ENCODE measurements around the gene TFRC.
A peak's percentile ranks its signal among the peaks of the same experiment; 100 is the strongest.
"Not testable (repeated sequence)": the region's sequence is repeated elsewhere in the genome, so short reads cannot be mapped to it uniquely, and the experiment has no call there.

TFRC gene

GRCh38 chr3:196007744-196008335 lies 74.0 kb downstream of the TFRC start:
- H3K4me3 ChIP-seq (ENCODE audit: low read depth, low read length) = no peak overlapping the region

GRCh38 chr3:196005338-196005737 lies 76.6 kb downstream of the TFRC start:
- not testable (repeated sequence) for H3K4me3 ChIP-seq (ENCODE audit: low read depth, low read length); DNase-seq (ENCODE audit: low read depth)

More at GRCh38 chr3:196007744-196008335, 74.0 kb downstream of the TFRC start:
- DNase-seq (ENCODE audit: low read depth) = no peak
- TF ChIP-seq MYC (IDR thresholded peaks at IDR 0.05; ENCODE audit: low read depth, low read length) (no peak), CTCF (IDR thresholded peaks at IDR 0.05; ENCODE audit: low read depth, low read length) (no peak), POLR2A (IDR thresholded peaks at IDR 0.05; ENCODE audit: extremely low read depth, insufficient read length) (no peak), MAX (IDR thresholded peaks at IDR 0.05; ENCODE audit: low read depth, low read length) (no peak)

- H3K4me3 ChIP-seq (ENCODE audit: low read depth, low read length); DNase-seq (ENCODE audit: low read depth): not testable (repeated sequence)
Observed at GRCh38 chr3:196004359-196005052, 77.4 kb downstream of the TFRC start.

GRCh38 chr3:196003611-196004010 lies 78.3 kb downstream of the TFRC start:
- no peak for DNase-seq (ENCODE audit: low read depth)
- TF ChIP-seq CTCF (IDR thresholded peaks at IDR 0.05; ENCODE audit: low read depth, low read length) (no peak), POLR2A (IDR thresholded peaks at IDR 0.05; ENCODE audit: extremely low read depth, insufficient read length) (no peak), MAX (IDR thresholded peaks at IDR 0.05; ENCODE audit: low read depth, low read length) (no peak), MYC (IDR thresholded peaks at IDR 0.05; ENCODE audit: low read depth, low read length) (no peak)

GRCh38 chr3:196002721-196003120 lies 79.2 kb downstream of the TFRC start:
- not testable (repeated sequence) for DNase-seq (ENCODE audit: low read depth); H3K4me3 ChIP-seq (ENCODE audit: low read depth, low read length)

More at GRCh38 chr3:196003611-196004010, 78.3 kb downstream of the TFRC start:
- no peak overlapping the region for H3K4me3 ChIP-seq (ENCODE audit: low read depth, low read length)

- not testable (repeated sequence) for H3K4me3 ChIP-seq (ENCODE audit: low read depth, low read length); DNase-seq (ENCODE audit: low read depth)
Observed at GRCh38 chr3:196001240-196001639, 80.7 kb downstream of the TFRC start.

GRCh38 chr3:196000360-196000950 lies 81.4 kb downstream of the TFRC start:
- DNase-seq (ENCODE audit: low read depth) = not testable (repeated sequence)

GRCh38 chr3:195999896-196000295 lies 82.0 kb downstream of the TFRC start:
- no peak overlapping the region for H3K4me3 ChIP-seq (ENCODE audit: low read depth, low read length)
- DNase-seq (ENCODE audit: low read depth) = peak; percentile 82
- TF ChIP-seq MAX (IDR thresholded peaks at IDR 0.05; ENCODE audit: low read depth, low read length) = no peak
- TF ChIP-seq POLR2A (IDR thresholded peaks at IDR 0.05; ENCODE audit: extremely low read depth, insufficient read length) = no peak
- no peak for TF ChIP-seq MYC (IDR thresholded peaks at IDR 0.05; ENCODE audit: low read depth, low read length)

More at GRCh38 chr3:196000360-196000950, 81.4 kb downstream of the TFRC start:
- H3K4me3 ChIP-seq (ENCODE audit: low read depth, low read length) = not testable (repeated sequence)

Measured in NB4 (cell line).